K562 (cell line): ENCODE results near the gene B2M. TPM values are rescaled to one million over a fixed set of nuclear protein-coding genes. Genes with fewer than 3 reads are reported as not detected.

ENCODE experiments used
- ATAC-seq: fragments of 200-7000 bp; cut with Tn5 transposase; 3 replicates; pipeline ENCODE4 v1.9.1; 2020; ENCODE audit warnings: moderate library complexity
- BruUV-seq: library from RNA; stranded (reverse); fragments of 400-500 nt; replicated peaks from 2 replicates; lab custom pipeline; 2021; lab: Mats Ljungman, UMichigan
- CTCF ChIA-PET: fragments of 300-600 bp; formaldehyde crosslinking; extraction: SDS; loops from one replicate; lab custom pipeline; 2021; ENCODE audit warnings: low intra/inter-chr PET ratio; lab: Yijun Ruan, JAX
- POLR2A ChIA-PET: fragments of 300-600, 350-650 bp; sonication (Branson Sonifier 250); formaldehyde crosslinking; extraction: SDS; loops from one replicate; lab custom pipeline; 2021; ENCODE audit warnings: antibody characterized with exemption, inconsistent platforms; lab: Yijun Ruan, JAX
- DNase-seq, 4 experiments: peaks; one replicate each; pipeline versions ENCODE4 v3.0.0 to v3.0.0-alpha.2; 2011 to 2018; ENCODE audit warnings: low spot score in 3 of 4, mixed read lengths in 3 of 4; ENCODE audit errors: extremely low read depth in 1 of 4
- FAIRE-seq: peaks from 2 replicates; lab custom pipeline; 2011; peaks lifted over from hg19 to GRCh38; lab: Jason Lieb, UNC
- H2AFZ ChIP-seq: 2 replicates; pipeline ENCODE4 v1.6.0; 2011; ENCODE audit warnings: low read depth, low read length, control low read depth, inconsistent platforms
- H3K27ac ChIP-seq: fragments of 200-600 bp; 3 replicates; pipeline ENCODE4 v1.8.0; 2011; ENCODE audit warnings: low read depth, mild to moderate bottlenecking, control low read depth, inconsistent platforms, low read length, moderate library complexity, mixed read lengths; ENCODE audit errors: extremely low read depth
- H3K27me3 ChIP-seq, 2 experiments: fragments of 300-600 bp in 1 of 2; 2 replicates in 1 of 2; 3 replicates in 1 of 2; pipeline versions ENCODE4 v1.6.0 to v1.8.0; 2011; ENCODE audit warnings: inconsistent platforms in 2 of 2, low read length in 2 of 2, mild to moderate bottlenecking in 1 of 2, mixed read lengths in 1 of 2, moderate library complexity in 1 of 2; ENCODE audit not compliant: control insufficient read depth in 2 of 2, insufficient read depth in 2 of 2
- H3K36me3 ChIP-seq: fragments of 300-600 bp; 3 replicates; pipeline ENCODE4 v1.8.0; 2011; ENCODE audit warnings: mild to moderate bottlenecking, low read length, inconsistent platforms; ENCODE audit not compliant: control insufficient read depth, insufficient read depth
- H3K4me1 ChIP-seq, 2 experiments: fragments of 200-600 bp in 1 of 2; replicated peaks in 1 of 2; 2 replicates in 1 of 2; 3 replicates in 1 of 2; pipeline versions ENCODE4 v1.5.1 to v1.8.0; 2011; ENCODE audit warnings: inconsistent platforms in 2 of 2, low read length in 2 of 2, mild to moderate bottlenecking in 1 of 2, mixed read lengths in 1 of 2, moderate library complexity in 1 of 2; ENCODE audit not compliant: control insufficient read depth in 2 of 2, insufficient read depth in 2 of 2
- H3K4me2 ChIP-seq: 2 replicates; pipeline ENCODE4 v1.6.1; 2011; ENCODE audit warnings: low read length, control low read depth, inconsistent platforms, mixed read lengths; ENCODE audit not compliant: insufficient read depth
- H3K4me3 ChIP-seq: fragments of 200-600 bp; sonication (generic), shearing (Covaris generic); 2 replicates; pipeline ENCODE4 v1.5.1; 2016; ENCODE audit warnings: control low read depth, inconsistent platforms
- H3K79me2 ChIP-seq: fragments of 200-600 bp; 3 replicates; pipeline ENCODE4 v1.8.0; 2011; ENCODE audit warnings: low read length, inconsistent platforms; ENCODE audit not compliant: control insufficient read depth, insufficient read depth
- H3K9ac ChIP-seq, 2 experiments: 2 replicates each; pipeline versions ENCODE4 v1.6.0 to v1.6.1; 2011; ENCODE audit warnings: low read depth in 2 of 2, low read length in 2 of 2, control low read depth in 1 of 2, inconsistent platforms in 1 of 2, mild to moderate bottlenecking in 1 of 2, mixed read lengths in 1 of 2; ENCODE audit not compliant: insufficient read depth in 1 of 2
- H3K9me1 ChIP-seq: one replicate; pipeline ENCODE4 v1.6.0; 2011; ENCODE audit warnings: inconsistent platforms, mild to moderate bottlenecking, low read length, moderate library complexity; ENCODE audit not compliant: control insufficient read depth, insufficient read depth
- H3K9me3 ChIP-seq: replicated peaks from 2 replicates; pipeline ENCODE4 v1.5.1; 2011; ENCODE audit warnings: low read depth, low read length, inconsistent platforms; ENCODE audit not compliant: control insufficient read depth, insufficient read depth
- H4K20me1 ChIP-seq: replicated peaks from 2 replicates; pipeline ENCODE4 v1.6.1; 2011; ENCODE audit warnings: low read length, inconsistent platforms, mixed read lengths; ENCODE audit not compliant: control insufficient read depth, insufficient read depth
- ELF1 ChIP-seq: fragments of 200-800 bp; sonication (Bioruptor generic); IDR thresholded peaks from 2 replicates; pipeline ENCODE4 v1.6.1; 2016; ENCODE audit warnings: missing genetic modification characterization, missing compliant biosample characterization
- FOXA3 ChIP-seq, 2 experiments: fragments of 450-650 bp in 1 of 2; sonication (generic) in 1 of 2; formaldehyde crosslinking; IDR thresholded peaks in 1 of 2; conservative IDR thresholded peaks in 1 of 2; 2 replicates each; pipeline versions ENCODE4 v1.4.0 to v1.8.0; 2020 to 2022; ENCODE audit warnings: mild to moderate bottlenecking in 2 of 2, missing genetic modification reagents in 1 of 2
- ZFPM2 ChIP-seq: fragments of 250-450 bp; sonication (Bioruptor Pico); IDR thresholded peaks from 2 replicates; pipeline ENCODE4 v1.5.1; 2022; ENCODE audit warnings: mild to moderate bottlenecking
- WGBS: fragments of 100-300 bp; shearing (Covaris generic); methylation state at CpG from one replicate; pipeline ENCODE4 v1.1.6; 2016; ENCODE audit warnings: low coverage, mixed read lengths; ENCODE audit not compliant: insufficient coverage; ENCODE audit errors: missing lambda C conversion rate; 5-methylcytosine and 5-hydroxymethylcytosine counted together
- in situ Hi-C: fragments of 300-500 bp; cut with MboI; formaldehyde crosslinking; loops from 4 replicates; pipeline ENCODE4 v1.15.0; 2018; ENCODE audit warnings: inconsistent platforms, mixed read lengths
- intact Hi-C: fragments of 100-400 bp; cut with micrococcal nuclease; formaldehyde crosslinking; loops from 2 replicates; pipeline ENCODE4 v1.14.2; 2022
- polyA plus RNA-seq, 8 experiments: library from polyadenylated mRNA; depleted of rRNA in 4 of 8; stranded (reverse) in 5 of 8; unstranded in 3 of 8; fragments of >200 nt; fragmentation: Nextera tagmentation in 2 of 8; fragmentation: Illumina TruSeq in 1 of 8; extraction: Ambion mirVana in 2 of 8; extraction: Trizol in 1 of 8; gene quantifications; 2 replicates each; pipeline versions ENCODE4 v1.2.1 to v1.2.3, GENCODE V29; 2011 to 2014; ENCODE audit warnings: inconsistent platforms in 1 of 8, missing spikeins in 1 of 8
- total RNA-seq, 7 experiments: library from RNA; depleted of rRNA in 6 of 7; stranded (reverse); fragments of >200 nt in 6 of 7; fragmentation: Illumina TruSeq in 2 of 7; extraction: Trizol in 2 of 7; gene quantifications; 2 replicates each; pipeline versions ENCODE4 v1.2.1 to v1.2.3, GENCODE V29; 2011 to 2021; ENCODE audit warnings: low replicate concordance in 1 of 7
- TF ChIP-seq, protein P1 (sequence below), 2 experiments: fragments of 450-650 bp; IDR thresholded peaks; 2 replicates each; pipeline ENCODE4 v1.6.1; 2018; ENCODE audit warnings: mild to moderate bottlenecking in 2 of 2, low read depth in 1 of 2; ENCODE audit not compliant: partially characterized antibody in 2 of 2
- TF ChIP-seq, protein P2 (sequence below): sonication (generic); formaldehyde crosslinking; IDR thresholded peaks from 2 replicates; pipeline ENCODE4 v1.8.0; 2023; ENCODE audit warnings: mild to moderate bottlenecking, missing genetic modification reagents
- TF ChIP-seq, protein P3 (sequence below): fragments of 450-650 bp; formaldehyde crosslinking; IDR thresholded peaks from 2 replicates; pipeline ENCODE4 v1.4.0; 2022; ENCODE audit warnings: mild to moderate bottlenecking, moderate library complexity
- TF ChIP-seq, protein P4 (sequence below), 2 experiments: fragments of 450-650 bp in 1 of 2; IDR thresholded peaks; 2 replicates each; pipeline ENCODE4 v1.6.1; 2011 to 2017; ENCODE audit warnings: low read depth in 2 of 2, antibody characterized with exemption in 1 of 2, borderline replicate concordance in 1 of 2, low read length in 1 of 2, mild to moderate bottlenecking in 1 of 2, mixed read lengths in 1 of 2; ENCODE audit not compliant: control insufficient read depth in 1 of 2

Gene B2M
- total and polyA plus RNA-seq, 9 of the 15 experiments (the other 6 are each of a cell fraction or from before 2014, with no cell fraction given): 460 to 3,138 (median 1,032) TPM

DNA sequence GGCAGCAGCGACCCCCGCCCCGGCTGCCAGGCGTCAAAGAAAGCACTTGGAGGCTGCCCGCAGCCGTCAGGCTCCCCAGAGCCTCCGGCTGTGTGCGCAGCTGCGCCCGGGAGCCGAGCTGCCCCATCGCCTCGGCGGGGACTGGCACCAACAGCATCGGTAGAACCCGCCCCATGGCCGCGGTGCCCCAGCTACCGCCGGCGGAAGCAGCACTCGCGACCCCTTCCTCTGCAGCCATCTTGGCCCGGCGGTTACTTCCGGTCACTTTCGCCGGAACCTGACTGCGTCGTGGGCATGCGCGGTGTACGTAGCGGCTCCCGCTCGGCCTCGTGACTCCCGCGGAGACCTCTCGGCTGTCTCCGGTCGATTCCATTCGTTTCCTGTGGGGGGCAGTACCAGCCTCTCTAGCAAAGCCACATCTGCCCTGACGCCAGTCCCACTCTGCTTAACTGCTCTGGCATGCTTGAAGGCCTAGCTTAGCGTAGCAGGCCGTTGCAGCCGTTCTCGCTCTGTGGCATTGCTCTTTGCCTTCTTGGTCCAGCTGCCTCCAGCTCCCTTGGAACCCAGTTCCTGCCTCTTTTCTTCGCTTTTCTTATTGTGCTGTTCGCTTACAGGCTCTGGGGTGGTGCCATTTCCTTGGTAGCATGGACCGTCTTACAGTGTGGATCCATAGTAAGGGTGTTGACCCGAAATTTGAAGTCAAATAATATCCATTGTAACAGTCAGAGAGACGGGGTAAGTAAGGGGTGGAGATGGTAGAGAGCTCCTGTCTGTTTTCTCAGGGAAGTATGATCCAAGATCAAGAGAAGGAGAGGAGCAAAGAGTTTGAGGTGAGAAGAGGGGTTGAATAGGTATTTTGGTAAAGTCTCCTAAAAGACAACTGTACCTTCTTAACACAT, 47.7 kb upstream of the B2M start, which contains the start of gene SPG11:
Gene SPG11 (minus strand): TSS at position 253 of the 899 bp plus-strand sequence. CDS start 15 bp downstream, at position 238.
- in situ Hi-C loops (no loop called here), intact Hi-C loops (loop anchor here (1.0 kb wide), 3 partner anchors 49 to 75 kb away; no protein-coding TSS in a partner anchor)
- FAIRE-seq (peak; percentile 96), DNase-seq (peak; percentile 94 to 99 (median 96)), ATAC-seq (peak; percentile 95)
- ChIA-PET POLR2A (interaction anchor here (0.6 to 3.4 kb wide), 24 partner anchors 10 to 385 kb away, joined by 3 to 31 read pairs (median 4); partner anchors contain the start of genes B2M, PATL2 and TRIM69), CTCF (interaction anchor here (0.6 to 1.5 kb wide), 7 partner anchors 47 to 185 kb away, joined by 3 to 9 read pairs (median 3); partner anchors contain the start of genes B2M and PATL2)
- peaks cover 18% of the 10 kb centered on the region for H3K36me3 ChIP-seq
- no peaks in the 10 kb centered on the region for H4K20me1 ChIP-seq
- H3K27ac ChIP-seq: peak within 1 kb of the TSS; percentile 95
- no peaks in the 10 kb centered on the region for H3K27me3 ChIP-seq
- TSS peak; percentile 83 for BruUV-seq
- no peaks in the 10 kb centered on the region for H3K9me1 ChIP-seq
- no peaks in the 10 kb centered on the region for H3K9me3 ChIP-seq
- peak within 1 kb of the TSS; percentile 93 for H3K4me3 ChIP-seq
- peaks cover 34% of the 10 kb centered on the region for H3K79me2 ChIP-seq
- peak within 1 kb of the TSS; percentile 100 for H2AFZ ChIP-seq
- peak within 1 kb of the TSS; percentile 91 for H3K4me2 ChIP-seq
- H3K4me1 ChIP-seq: peaks cover 10 to 18% of the 10 kb centered on the region in 2 experiments
- peak within 1 kb of the TSS; percentile 97 for H3K9ac ChIP-seq
- WGBS: 6% methylated on average over 52 of the region's 53 CpGs
- TF ChIP-seq, protein P1, sequence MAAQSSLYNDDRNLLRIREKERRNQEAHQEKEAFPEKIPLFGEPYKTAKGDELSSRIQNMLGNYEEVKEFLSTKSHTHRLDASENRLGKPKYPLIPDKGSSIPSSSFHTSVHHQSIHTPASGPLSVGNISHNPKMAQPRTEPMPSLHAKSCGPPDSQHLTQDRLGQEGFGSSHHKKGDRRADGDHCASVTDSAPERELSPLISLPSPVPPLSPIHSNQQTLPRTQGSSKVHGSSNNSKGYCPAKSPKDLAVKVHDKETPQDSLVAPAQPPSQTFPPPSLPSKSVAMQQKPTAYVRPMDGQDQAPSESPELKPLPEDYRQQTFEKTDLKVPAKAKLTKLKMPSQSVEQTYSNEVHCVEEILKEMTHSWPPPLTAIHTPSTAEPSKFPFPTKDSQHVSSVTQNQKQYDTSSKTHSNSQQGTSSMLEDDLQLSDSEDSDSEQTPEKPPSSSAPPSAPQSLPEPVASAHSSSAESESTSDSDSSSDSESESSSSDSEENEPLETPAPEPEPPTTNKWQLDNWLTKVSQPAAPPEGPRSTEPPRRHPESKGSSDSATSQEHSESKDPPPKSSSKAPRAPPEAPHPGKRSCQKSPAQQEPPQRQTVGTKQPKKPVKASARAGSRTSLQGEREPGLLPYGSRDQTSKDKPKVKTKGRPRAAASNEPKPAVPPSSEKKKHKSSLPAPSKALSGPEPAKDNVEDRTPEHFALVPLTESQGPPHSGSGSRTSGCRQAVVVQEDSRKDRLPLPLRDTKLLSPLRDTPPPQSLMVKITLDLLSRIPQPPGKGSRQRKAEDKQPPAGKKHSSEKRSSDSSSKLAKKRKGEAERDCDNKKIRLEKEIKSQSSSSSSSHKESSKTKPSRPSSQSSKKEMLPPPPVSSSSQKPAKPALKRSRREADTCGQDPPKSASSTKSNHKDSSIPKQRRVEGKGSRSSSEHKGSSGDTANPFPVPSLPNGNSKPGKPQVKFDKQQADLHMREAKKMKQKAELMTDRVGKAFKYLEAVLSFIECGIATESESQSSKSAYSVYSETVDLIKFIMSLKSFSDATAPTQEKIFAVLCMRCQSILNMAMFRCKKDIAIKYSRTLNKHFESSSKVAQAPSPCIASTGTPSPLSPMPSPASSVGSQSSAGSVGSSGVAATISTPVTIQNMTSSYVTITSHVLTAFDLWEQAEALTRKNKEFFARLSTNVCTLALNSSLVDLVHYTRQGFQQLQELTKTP (IDR thresholded peaks at IDR 0.05; ENCODE audit: low read depth in 1 of 2, partially characterized antibody in 2 of 2): peak; percentile 24 to 46
- TF ChIP-seq, protein P2, sequence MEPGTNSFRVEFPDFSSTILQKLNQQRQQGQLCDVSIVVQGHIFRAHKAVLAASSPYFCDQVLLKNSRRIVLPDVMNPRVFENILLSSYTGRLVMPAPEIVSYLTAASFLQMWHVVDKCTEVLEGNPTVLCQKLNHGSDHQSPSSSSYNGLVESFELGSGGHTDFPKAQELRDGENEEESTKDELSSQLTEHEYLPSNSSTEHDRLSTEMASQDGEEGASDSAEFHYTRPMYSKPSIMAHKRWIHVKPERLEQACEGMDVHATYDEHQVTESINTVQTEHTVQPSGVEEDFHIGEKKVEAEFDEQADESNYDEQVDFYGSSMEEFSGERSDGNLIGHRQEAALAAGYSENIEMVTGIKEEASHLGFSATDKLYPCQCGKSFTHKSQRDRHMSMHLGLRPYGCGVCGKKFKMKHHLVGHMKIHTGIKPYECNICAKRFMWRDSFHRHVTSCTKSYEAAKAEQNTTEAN: peak; percentile 47; the same call in 1 of the 2 replicates
- TF ChIP-seq FOXA3 (CRISPR knock-in tag; conservative IDR thresholded peaks at IDR 0.05 in 1 of 2, IDR thresholded peaks at IDR 0.05 in 1 of 2): peak in 1 of 2 experiments; percentile 53; a peak in 1 of 4 replicates
- 0 out of 2 replicates have a peak, but pooled peaks have one; percentile 27 for TF ChIP-seq ZFPM2 (CRISPR knock-in tag)
- peak; percentile 79 for TF ChIP-seq ELF1
- TF ChIP-seq, protein P3, sequence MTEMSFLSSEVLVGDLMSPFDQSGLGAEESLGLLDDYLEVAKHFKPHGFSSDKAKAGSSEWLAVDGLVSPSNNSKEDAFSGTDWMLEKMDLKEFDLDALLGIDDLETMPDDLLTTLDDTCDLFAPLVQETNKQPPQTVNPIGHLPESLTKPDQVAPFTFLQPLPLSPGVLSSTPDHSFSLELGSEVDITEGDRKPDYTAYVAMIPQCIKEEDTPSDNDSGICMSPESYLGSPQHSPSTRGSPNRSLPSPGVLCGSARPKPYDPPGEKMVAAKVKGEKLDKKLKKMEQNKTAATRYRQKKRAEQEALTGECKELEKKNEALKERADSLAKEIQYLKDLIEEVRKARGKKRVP (CRISPR knock-in tag): no peak
- TF ChIP-seq, protein P4, sequence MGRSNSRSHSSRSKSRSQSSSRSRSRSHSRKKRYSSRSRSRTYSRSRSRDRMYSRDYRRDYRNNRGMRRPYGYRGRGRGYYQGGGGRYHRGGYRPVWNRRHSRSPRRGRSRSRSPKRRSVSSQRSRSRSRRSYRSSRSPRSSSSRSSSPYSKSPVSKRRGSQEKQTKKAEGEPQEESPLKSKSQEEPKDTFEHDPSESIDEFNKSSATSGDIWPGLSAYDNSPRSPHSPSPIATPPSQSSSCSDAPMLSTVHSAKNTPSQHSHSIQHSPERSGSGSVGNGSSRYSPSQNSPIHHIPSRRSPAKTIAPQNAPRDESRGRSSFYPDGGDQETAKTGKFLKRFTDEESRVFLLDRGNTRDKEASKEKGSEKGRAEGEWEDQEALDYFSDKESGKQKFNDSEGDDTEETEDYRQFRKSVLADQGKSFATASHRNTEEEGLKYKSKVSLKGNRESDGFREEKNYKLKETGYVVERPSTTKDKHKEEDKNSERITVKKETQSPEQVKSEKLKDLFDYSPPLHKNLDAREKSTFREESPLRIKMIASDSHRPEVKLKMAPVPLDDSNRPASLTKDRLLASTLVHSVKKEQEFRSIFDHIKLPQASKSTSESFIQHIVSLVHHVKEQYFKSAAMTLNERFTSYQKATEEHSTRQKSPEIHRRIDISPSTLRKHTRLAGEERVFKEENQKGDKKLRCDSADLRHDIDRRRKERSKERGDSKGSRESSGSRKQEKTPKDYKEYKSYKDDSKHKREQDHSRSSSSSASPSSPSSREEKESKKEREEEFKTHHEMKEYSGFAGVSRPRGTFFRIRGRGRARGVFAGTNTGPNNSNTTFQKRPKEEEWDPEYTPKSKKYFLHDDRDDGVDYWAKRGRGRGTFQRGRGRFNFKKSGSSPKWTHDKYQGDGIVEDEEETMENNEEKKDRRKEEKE (IDR thresholded peaks at IDR 0.05; ENCODE audit: borderline replicate concordance in 1 of 2, control insufficient read depth in 1 of 2, low read depth in 2 of 2, low read length in 1 of 2): no peak
